T-helper 17 cell (primary cell): ENCODE results near the gene CPAMD8. TPM values are rescaled to one million over a fixed set of nuclear protein-coding genes. Genes with fewer than 3 reads are reported as not detected.

ENCODE experiments used
- ATAC-seq: fragments of 150-1000 bp; cut with Tn5 transposase; 2 replicates; pipeline ENCODE4 v1.10.0; 2021; ENCODE audit warnings: mild to moderate bottlenecking, moderate library complexity
- DNase-seq, 3 donors: peaks; one replicate each; pipeline versions ENCODE4 v3.0.0 to v3.0.0-alpha.2; 2020 to 2021
- H3K9me3 ChIP-seq: one replicate; pipeline ENCODE4 v1.7.0; 2013; ENCODE audit warnings: low read length, mild to moderate bottlenecking; ENCODE audit not compliant: control insufficient read depth, poor library complexity, severe bottlenecking
- H3K27ac Mint-ChIP-seq: one replicate; pipeline ENCODE4 v1.8.0; 2022; ENCODE audit warnings: mild to moderate bottlenecking, moderate library complexity, mixed read lengths
- H3K27me3 Mint-ChIP-seq: one replicate; pipeline ENCODE4 v1.8.0; 2022; ENCODE audit warnings: mixed read lengths
- H3K36me3 Mint-ChIP-seq: one replicate; pipeline ENCODE4 v1.8.0; 2022; ENCODE audit warnings: low read depth, mixed read lengths
- H3K4me1 Mint-ChIP-seq: one replicate; pipeline ENCODE4 v1.8.0; 2022; ENCODE audit warnings: mild to moderate bottlenecking, mixed read lengths
- H3K4me3 Mint-ChIP-seq: one replicate; pipeline ENCODE4 v1.8.0; 2022; ENCODE audit warnings: mild to moderate bottlenecking, moderate library complexity, mixed read lengths
- total RNA-seq, 4 donors: library from RNA in 2 of 4; stranded (reverse) in 2 of 4; gene quantifications; one replicate each; pipeline ENCODE4 v1.2.3 and lab custom pipeline; 2022 to 2026

CPAMD8 gene
- total RNA-seq, 2 donors from 2014 or later = 1.1 to 3.3 TPM

DNA sequence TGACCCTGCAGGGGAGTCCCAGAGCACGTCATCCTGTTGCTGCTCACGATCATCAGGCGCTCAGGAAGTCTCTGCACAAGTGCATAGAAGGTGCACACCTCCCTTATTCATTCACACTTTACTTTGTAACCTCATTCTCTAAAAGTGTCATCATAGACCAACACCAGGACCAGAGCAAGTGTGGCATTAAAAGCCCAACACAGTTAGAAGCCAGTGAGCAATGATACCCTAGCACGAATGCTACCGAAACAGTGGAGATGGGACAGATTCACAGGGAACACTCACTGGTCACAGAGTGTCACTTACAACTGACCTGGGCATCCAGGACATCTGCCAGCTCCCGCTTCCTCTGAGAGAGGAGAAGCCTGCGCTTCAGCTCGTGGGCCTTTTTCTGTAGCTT lies 31.6 kb upstream of the CPAMD8 start:
- ATAC-seq (no peak), DNase-seq (no peak)
- Mint-ChIP-seq H3K27ac (no peak overlapping the region), H3K4me1 (peaks cover 2% of the 10 kb centered on the region), H3K4me3 (no peak overlapping the region), H3K27me3 (no peaks in the 10 kb centered on the region), H3K36me3 (peaks cover 3% of the 10 kb centered on the region)
- H3K9me3 ChIP-seq = no peaks in the 10 kb centered on the region

GRCh38 chr19:17055636-17056035 lies 29.0 kb upstream of the CPAMD8 start:
- H3K9me3 ChIP-seq = no peaks in the 10 kb centered on the region
- peaks cover 2% of the 10 kb centered on the region for H3K4me1 Mint-ChIP-seq
- DNase-seq (no peak), ATAC-seq (no peak)
- peaks cover 3% of the 10 kb centered on the region for H3K36me3 Mint-ChIP-seq
- H3K27me3 Mint-ChIP-seq = no peaks in the 10 kb centered on the region
- no peak overlapping the region for H3K27ac Mint-ChIP-seq
- no peak overlapping the region for H3K4me3 Mint-ChIP-seq

DNA sequence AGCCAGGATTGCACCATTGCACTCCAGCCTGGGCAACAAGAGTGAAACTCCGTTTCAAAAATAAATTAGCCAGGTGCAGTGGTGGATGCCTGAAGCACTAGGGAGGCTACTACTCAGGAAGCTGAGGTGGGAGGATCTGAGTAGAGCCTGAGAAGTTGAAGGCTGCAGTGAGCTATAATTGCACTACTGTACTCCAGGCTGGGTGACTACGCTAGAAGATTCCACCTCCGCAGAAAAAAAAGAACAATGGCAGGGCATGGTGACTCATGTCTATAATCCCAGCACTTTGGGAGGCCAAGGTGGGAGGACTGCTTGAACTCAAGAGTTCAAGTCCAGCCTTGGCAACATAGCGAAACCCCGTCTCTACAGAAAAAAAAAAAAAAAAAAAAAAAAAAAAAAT lies 28.1 kb upstream of the CPAMD8 start:
- Mint-ChIP-seq H3K27ac (no peak overlapping the region), H3K27me3 (no peaks in the 10 kb centered on the region), H3K4me3 (no peak overlapping the region), H3K4me1 (no peaks in the 10 kb centered on the region), H3K36me3 (peaks cover 3% of the 10 kb centered on the region)
- ATAC-seq (no peak), DNase-seq (no peak)
- no peaks in the 10 kb centered on the region for H3K9me3 ChIP-seq

GRCh38 chr19:17052439-17052838 lies 25.8 kb upstream of the CPAMD8 start:
- no peak for ATAC-seq
- Mint-ChIP-seq H3K27ac (no peak overlapping the region), H3K4me1 (no peaks in the 10 kb centered on the region), H3K36me3 (no peaks in the 10 kb centered on the region), H3K4me3 (no peak overlapping the region), H3K27me3 (no peaks in the 10 kb centered on the region)
- peak in 1 of 3 donors; percentile 22 for DNase-seq
- H3K9me3 ChIP-seq = no peaks in the 10 kb centered on the region

DNA sequence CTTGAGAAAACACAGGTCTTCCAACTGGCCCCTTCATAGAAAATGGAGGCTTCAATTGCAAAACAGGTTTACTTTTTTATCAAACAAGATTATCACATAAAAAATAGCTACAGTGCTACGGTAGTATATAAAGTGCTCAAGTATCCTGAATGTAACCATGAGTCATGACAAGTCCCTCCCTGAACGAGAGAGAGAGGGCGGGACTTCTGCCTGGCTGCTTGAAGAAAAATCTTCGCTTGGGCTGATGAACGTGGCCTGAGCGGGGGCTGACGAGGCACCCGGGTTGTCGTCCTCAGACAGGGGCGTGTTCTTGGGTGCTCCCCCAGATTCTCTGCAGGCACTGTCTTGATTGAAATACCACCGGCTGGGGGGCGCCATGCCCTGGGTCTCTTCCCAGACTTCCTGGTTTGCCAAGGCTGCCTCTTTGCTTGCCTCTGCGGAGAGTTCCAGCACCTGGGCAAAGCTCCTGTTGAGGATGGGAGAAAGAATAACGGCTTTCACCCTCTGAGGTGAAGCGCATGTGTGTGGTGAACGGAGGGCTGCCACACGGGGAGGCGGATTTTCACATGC lies 23.2 kb upstream of the CPAMD8 start:
- no peaks in the 10 kb centered on the region for H3K27me3 Mint-ChIP-seq
- no peaks in the 10 kb centered on the region for H3K4me1 Mint-ChIP-seq
- DNase-seq (no peak), ATAC-seq (no peak)
- H3K36me3 Mint-ChIP-seq = no peaks in the 10 kb centered on the region
- H3K27ac Mint-ChIP-seq = no peak overlapping the region
- H3K9me3 ChIP-seq = no peaks in the 10 kb centered on the region
- H3K4me3 Mint-ChIP-seq = no peak overlapping the region

DNA sequence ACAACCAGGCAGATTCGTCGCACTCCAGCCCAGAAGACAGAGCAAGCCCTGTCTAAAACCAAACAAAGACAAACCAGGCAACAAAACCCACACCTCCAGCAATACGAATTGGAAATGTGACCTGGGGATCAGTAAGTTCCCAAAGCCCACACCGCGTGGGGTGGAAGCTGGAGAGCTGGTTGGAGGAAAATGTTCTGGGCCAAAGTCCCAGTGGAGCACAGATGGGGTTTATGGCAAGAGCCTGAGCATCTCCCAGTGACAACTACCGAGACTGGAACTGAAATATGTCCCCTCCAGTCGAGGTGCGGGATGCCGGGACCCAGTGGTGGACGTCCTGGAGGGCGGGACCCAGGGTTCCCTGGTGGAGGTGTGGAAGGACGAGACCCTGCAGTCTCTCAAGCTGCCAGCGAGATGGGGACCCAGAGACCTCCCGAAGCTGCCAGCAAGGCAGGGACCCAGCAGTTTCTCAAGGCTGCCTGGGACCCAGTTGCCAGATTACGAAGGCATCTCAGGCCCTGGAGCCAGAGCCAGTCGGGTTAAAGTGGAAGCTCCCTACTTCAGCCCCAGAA lies 22.4 kb upstream of the CPAMD8 start:
- Mint-ChIP-seq H3K27ac (no peak overlapping the region), H3K36me3 (no peaks in the 10 kb centered on the region), H3K4me1 (no peaks in the 10 kb centered on the region), H3K27me3 (no peaks in the 10 kb centered on the region), H3K4me3 (no peak overlapping the region)
- no peaks in the 10 kb centered on the region for H3K9me3 ChIP-seq
- DNase-seq (no peak), ATAC-seq (no peak)

GRCh38 chr19:17045907-17046502 lies 19.4 kb upstream of the CPAMD8 start:
- H3K9me3 ChIP-seq = no peaks in the 10 kb centered on the region
- Mint-ChIP-seq H3K36me3 (no peaks in the 10 kb centered on the region), H3K4me1 (no peaks in the 10 kb centered on the region), H3K4me3 (no peak overlapping the region), H3K27me3 (peaks cover 7% of the 10 kb centered on the region), H3K27ac (no peak overlapping the region)
- DNase-seq = no peak
- no peak for ATAC-seq

DNA sequence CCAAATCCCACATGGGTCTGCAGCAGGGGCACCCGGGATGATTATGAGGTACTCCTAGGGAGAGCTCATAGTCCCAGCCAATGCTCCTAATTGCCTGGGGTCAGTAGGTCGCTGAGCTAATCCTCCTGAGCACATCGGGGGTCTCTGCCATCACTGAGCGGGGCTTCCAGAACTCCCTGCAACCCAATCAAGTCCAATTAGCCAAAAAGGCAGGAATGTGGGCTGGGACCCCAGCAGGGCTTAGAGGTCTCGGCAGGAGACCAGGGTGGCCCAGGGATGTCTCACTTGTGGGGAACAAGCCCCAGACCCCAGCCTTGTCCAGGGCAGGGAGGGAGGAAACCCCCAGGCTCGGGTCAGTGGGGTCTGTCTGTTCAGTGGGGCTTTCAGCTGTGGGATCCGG lies 17.1 kb upstream of the CPAMD8 start:
- no peak for DNase-seq
- no peaks in the 10 kb centered on the region for H3K4me1 Mint-ChIP-seq
- ATAC-seq = no peak
- no peak overlapping the region for H3K4me3 Mint-ChIP-seq
- peaks cover 22% of the 10 kb centered on the region for H3K27me3 Mint-ChIP-seq
- no peaks in the 10 kb centered on the region for H3K9me3 ChIP-seq
- H3K27ac Mint-ChIP-seq = no peak overlapping the region
- no peaks in the 10 kb centered on the region for H3K36me3 Mint-ChIP-seq

- DNase-seq (no peak), ATAC-seq (no peak)
- Mint-ChIP-seq H3K27ac (no peak overlapping the region), H3K4me3 (no peak overlapping the region), H3K4me1 (no peaks in the 10 kb centered on the region), H3K36me3 (no peaks in the 10 kb centered on the region), H3K27me3 (peaks cover 30% of the 10 kb centered on the region)
- no peaks in the 10 kb centered on the region for H3K9me3 ChIP-seq
Observed at GRCh38 chr19:17041976-17042375, 15.4 kb upstream of the CPAMD8 start.

- H3K9me3 ChIP-seq = no peaks in the 10 kb centered on the region
- Mint-ChIP-seq H3K4me3 (no peak overlapping the region), H3K36me3 (no peaks in the 10 kb centered on the region), H3K27ac (no peak overlapping the region), H3K4me1 (no peaks in the 10 kb centered on the region), H3K27me3 (peaks cover 30% of the 10 kb centered on the region)
- no peak for DNase-seq
- ATAC-seq = no peak
Observed at GRCh38 chr19:17037966-17038500, 11.4 kb upstream of the CPAMD8 start.

GRCh38 chr19:17037184-17037583 lies 10.6 kb upstream of the CPAMD8 start:
- no peaks in the 10 kb centered on the region for H3K9me3 ChIP-seq
- ATAC-seq (no peak), DNase-seq (no peak)
- Mint-ChIP-seq H3K4me1 (peaks cover 2% of the 10 kb centered on the region), H3K4me3 (no peak overlapping the region), H3K27me3 (peaks cover 30% of the 10 kb centered on the region), H3K36me3 (no peaks in the 10 kb centered on the region), H3K27ac (no peak overlapping the region)

- DNase-seq (no peak), ATAC-seq (no peak)
- no peaks in the 10 kb centered on the region for H3K9me3 ChIP-seq
- Mint-ChIP-seq H3K4me3 (no peak overlapping the region), H3K4me1 (peaks cover 2% of the 10 kb centered on the region), H3K27me3 (peaks cover 25% of the 10 kb centered on the region), H3K36me3 (no peaks in the 10 kb centered on the region), H3K27ac (no peak overlapping the region)
Observed at GRCh38 chr19:17036640-17037039, 10.0 kb upstream of the CPAMD8 start.

DNA sequence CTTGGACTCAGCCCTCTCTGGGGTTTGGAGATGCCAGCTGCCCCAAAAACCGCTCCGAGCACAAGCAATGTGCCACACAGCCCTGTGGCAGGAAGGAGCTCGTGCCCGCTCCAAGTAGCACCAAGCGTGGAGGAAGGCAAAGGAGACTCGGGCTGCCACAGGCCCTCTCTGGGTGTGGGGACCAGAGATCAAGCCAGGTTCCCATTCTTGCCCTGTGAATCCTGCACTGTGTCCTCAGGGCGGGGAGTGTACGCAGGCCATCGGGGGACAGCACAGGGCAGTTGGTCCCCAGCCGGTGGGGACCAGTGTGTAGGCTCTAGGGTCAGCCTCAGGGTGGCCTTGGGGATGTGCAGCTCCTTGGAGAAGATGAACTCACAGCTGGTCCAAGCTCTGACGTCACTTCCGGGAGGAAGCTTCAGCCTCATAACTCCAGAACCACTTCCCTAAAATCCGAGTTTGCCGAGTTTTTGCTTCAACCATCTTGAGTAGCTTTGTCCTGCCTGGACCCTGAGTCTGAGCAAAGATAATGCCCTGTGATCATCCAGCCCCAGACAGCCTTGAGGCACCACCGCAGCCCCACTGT lies 9.3 kb upstream of the CPAMD8 start:
- DNase-seq = no peak
- no peaks in the 10 kb centered on the region for H3K36me3 Mint-ChIP-seq

More for the DNA sequence above, 9.3 kb upstream of the CPAMD8 start:
- H3K4me3 Mint-ChIP-seq = no peak overlapping the region
- peaks cover 23% of the 10 kb centered on the region for H3K27me3 Mint-ChIP-seq
- H3K9me3 ChIP-seq = no peaks in the 10 kb centered on the region
- no peak overlapping the region for H3K27ac Mint-ChIP-seq
- no peak for ATAC-seq
- H3K4me1 Mint-ChIP-seq = peaks cover 2% of the 10 kb centered on the region
